AG04449 (cell line): ENCODE measurements around the gene SIGLECL1.

Experiments
- CTCF ChIA-PET: fragments of 350-600 bp; formaldehyde crosslinking; extraction: SDS; loops from one replicate; lab custom pipeline; 2021; ENCODE audit warnings: antibody characterized with exemption; lab: Yijun Ruan, JAX
- POLR2A ChIA-PET: fragments of 400-600, 350-600 bp; formaldehyde crosslinking; extraction: SDS; loops from one replicate; lab custom pipeline; 2020; ENCODE audit warnings: antibody characterized with exemption, inconsistent platforms; lab: Yijun Ruan, JAX
- DNase-seq: peaks from one replicate; pipeline ENCODE4 v3.0.0-alpha.2; 2010; ENCODE audit warnings: low read depth, low spot score
- H3K4me3 ChIP-seq: 2 replicates; pipeline ENCODE4 v1.5.1; 2011; ENCODE audit warnings: low read depth, mild to moderate bottlenecking, control low read depth, low read length
- CTCF ChIP-seq: IDR thresholded peaks from one replicate; pipeline ENCODE4 v1.5.1; 2011; ENCODE audit warnings: mild to moderate bottlenecking, moderate library complexity, low read length, control low read depth, inconsistent platforms; ENCODE audit not compliant: insufficient read depth; ENCODE audit errors: missing control alignments

SIGLECL1 gene

GRCh38 chr19:51317968-51318367 lies 67.1 kb downstream of the SIGLECL1 start:
- TF ChIP-seq CTCF, result no peak
- CTCF ChIA-PET, result interaction anchor here (0.9 kb wide), 1 partner anchor 21 kb away, joined by 3 read pairs; no protein-coding TSS in a partner anchor
- no peak for DNase-seq
- H3K4me3 ChIP-seq, result no peak overlapping the region
- POLR2A ChIA-PET, result no interaction called here
